Measurements from ENCODE around the gene CACNA1I. TPM values are rescaled to one million over a fixed set of nuclear protein-coding genes. Genes with fewer than 3 reads are reported as not detected.
A peak's percentile ranks its signal among the peaks of the same experiment; 100 is the strongest.

Gene CACNA1I
- total and polyA plus RNA-seq, 2 experiments from 2014 or later = 0.42 to 2.4 TPM

DNA sequence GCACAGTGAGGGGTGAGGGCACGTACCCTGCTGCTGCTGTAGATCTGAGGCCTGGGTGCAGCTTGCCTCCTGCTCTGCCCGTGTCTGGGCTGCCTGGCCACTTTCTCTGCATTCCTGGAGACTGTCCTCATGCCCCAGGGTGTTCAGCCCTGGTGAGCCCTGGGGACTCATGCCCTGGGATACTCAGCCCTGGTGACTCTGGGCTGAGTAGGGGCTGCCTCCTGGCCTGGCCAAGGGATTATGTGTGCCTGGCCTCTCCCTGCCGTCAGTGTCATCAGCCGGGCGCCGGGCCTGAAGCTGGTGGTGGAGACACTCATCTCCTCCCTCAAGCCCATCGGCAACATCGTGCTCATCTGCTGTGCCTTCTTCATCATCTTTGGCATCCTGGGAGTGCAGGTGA lies 94.7 kb downstream of the CACNA1I start:
- H3K27me3 ChIP-seq (ENCODE audit: insufficient read depth) = peaks cover 15% of the 10 kb centered on the region
- no peaks in the 10 kb centered on the region for H3K36me3 Mint-ChIP-seq (ENCODE audit: low read depth)
- no peaks in the 10 kb centered on the region for H3F3A ChIP-seq (replicated peaks; ENCODE audit: low read depth)
- peaks cover 20% of the 10 kb centered on the region for H3K4me1 Mint-ChIP-seq
- no peak overlapping the region for H2AFZ ChIP-seq
- H3K79me2 ChIP-seq (replicated peaks; ENCODE audit: insufficient read depth) = no peaks in the 10 kb centered on the region
- peak overlapping the region; percentile 56 for H3K4me3 ChIP-seq
- no peaks in the 10 kb centered on the region for H3K9me2 ChIP-seq (ENCODE audit: insufficient read depth)
- DNase-seq (ENCODE audit: low spot score) = peak; percentile 15
- no peaks in the 10 kb centered on the region for H3K36me3 ChIP-seq (ENCODE audit: insufficient read depth)
- H3K4me3 Mint-ChIP-seq = peak overlapping the region; percentile 65
- H3K27ac ChIP-seq (ENCODE audit: low read depth) = no peak overlapping the region
- H3K4me1 ChIP-seq (ENCODE audit: insufficient read depth) = peaks cover 15% of the 10 kb centered on the region
- TF ChIP-seq CREB1 (CRISPR knock-in tag; IDR thresholded peaks at IDR 0.05; ENCODE audit: low read depth) = no peak
- no peak for TF ChIP-seq EZH2phosphoT487 (IDR thresholded peaks at IDR 0.05; ENCODE audit: unreplicated experiment)
- TF ChIP-seq ZNF331 (CRISPR knock-in tag; IDR thresholded peaks at IDR 0.05; ENCODE audit: low read depth) = no peak
- TF ChIP-seq, protein P1, sequence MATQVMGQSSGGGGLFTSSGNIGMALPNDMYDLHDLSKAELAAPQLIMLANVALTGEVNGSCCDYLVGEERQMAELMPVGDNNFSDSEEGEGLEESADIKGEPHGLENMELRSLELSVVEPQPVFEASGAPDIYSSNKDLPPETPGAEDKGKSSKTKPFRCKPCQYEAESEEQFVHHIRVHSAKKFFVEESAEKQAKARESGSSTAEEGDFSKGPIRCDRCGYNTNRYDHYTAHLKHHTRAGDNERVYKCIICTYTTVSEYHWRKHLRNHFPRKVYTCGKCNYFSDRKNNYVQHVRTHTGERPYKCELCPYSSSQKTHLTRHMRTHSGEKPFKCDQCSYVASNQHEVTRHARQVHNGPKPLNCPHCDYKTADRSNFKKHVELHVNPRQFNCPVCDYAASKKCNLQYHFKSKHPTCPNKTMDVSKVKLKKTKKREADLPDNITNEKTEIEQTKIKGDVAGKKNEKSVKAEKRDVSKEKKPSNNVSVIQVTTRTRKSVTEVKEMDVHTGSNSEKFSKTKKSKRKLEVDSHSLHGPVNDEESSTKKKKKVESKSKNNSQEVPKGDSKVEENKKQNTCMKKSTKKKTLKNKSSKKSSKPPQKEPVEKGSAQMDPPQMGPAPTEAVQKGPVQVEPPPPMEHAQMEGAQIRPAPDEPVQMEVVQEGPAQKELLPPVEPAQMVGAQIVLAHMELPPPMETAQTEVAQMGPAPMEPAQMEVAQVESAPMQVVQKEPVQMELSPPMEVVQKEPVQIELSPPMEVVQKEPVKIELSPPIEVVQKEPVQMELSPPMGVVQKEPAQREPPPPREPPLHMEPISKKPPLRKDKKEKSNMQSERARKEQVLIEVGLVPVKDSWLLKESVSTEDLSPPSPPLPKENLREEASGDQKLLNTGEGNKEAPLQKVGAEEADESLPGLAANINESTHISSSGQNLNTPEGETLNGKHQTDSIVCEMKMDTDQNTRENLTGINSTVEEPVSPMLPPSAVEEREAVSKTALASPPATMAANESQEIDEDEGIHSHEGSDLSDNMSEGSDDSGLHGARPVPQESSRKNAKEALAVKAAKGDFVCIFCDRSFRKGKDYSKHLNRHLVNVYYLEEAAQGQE (IDR thresholded peaks at IDR 0.05; ENCODE audit: unreplicated experiment) = no peak
- no peak for TF ChIP-seq EZH2 (IDR thresholded peaks at IDR 0.05; ENCODE audit: low read depth, unreplicated experiment)
- TF ChIP-seq, protein P2, sequence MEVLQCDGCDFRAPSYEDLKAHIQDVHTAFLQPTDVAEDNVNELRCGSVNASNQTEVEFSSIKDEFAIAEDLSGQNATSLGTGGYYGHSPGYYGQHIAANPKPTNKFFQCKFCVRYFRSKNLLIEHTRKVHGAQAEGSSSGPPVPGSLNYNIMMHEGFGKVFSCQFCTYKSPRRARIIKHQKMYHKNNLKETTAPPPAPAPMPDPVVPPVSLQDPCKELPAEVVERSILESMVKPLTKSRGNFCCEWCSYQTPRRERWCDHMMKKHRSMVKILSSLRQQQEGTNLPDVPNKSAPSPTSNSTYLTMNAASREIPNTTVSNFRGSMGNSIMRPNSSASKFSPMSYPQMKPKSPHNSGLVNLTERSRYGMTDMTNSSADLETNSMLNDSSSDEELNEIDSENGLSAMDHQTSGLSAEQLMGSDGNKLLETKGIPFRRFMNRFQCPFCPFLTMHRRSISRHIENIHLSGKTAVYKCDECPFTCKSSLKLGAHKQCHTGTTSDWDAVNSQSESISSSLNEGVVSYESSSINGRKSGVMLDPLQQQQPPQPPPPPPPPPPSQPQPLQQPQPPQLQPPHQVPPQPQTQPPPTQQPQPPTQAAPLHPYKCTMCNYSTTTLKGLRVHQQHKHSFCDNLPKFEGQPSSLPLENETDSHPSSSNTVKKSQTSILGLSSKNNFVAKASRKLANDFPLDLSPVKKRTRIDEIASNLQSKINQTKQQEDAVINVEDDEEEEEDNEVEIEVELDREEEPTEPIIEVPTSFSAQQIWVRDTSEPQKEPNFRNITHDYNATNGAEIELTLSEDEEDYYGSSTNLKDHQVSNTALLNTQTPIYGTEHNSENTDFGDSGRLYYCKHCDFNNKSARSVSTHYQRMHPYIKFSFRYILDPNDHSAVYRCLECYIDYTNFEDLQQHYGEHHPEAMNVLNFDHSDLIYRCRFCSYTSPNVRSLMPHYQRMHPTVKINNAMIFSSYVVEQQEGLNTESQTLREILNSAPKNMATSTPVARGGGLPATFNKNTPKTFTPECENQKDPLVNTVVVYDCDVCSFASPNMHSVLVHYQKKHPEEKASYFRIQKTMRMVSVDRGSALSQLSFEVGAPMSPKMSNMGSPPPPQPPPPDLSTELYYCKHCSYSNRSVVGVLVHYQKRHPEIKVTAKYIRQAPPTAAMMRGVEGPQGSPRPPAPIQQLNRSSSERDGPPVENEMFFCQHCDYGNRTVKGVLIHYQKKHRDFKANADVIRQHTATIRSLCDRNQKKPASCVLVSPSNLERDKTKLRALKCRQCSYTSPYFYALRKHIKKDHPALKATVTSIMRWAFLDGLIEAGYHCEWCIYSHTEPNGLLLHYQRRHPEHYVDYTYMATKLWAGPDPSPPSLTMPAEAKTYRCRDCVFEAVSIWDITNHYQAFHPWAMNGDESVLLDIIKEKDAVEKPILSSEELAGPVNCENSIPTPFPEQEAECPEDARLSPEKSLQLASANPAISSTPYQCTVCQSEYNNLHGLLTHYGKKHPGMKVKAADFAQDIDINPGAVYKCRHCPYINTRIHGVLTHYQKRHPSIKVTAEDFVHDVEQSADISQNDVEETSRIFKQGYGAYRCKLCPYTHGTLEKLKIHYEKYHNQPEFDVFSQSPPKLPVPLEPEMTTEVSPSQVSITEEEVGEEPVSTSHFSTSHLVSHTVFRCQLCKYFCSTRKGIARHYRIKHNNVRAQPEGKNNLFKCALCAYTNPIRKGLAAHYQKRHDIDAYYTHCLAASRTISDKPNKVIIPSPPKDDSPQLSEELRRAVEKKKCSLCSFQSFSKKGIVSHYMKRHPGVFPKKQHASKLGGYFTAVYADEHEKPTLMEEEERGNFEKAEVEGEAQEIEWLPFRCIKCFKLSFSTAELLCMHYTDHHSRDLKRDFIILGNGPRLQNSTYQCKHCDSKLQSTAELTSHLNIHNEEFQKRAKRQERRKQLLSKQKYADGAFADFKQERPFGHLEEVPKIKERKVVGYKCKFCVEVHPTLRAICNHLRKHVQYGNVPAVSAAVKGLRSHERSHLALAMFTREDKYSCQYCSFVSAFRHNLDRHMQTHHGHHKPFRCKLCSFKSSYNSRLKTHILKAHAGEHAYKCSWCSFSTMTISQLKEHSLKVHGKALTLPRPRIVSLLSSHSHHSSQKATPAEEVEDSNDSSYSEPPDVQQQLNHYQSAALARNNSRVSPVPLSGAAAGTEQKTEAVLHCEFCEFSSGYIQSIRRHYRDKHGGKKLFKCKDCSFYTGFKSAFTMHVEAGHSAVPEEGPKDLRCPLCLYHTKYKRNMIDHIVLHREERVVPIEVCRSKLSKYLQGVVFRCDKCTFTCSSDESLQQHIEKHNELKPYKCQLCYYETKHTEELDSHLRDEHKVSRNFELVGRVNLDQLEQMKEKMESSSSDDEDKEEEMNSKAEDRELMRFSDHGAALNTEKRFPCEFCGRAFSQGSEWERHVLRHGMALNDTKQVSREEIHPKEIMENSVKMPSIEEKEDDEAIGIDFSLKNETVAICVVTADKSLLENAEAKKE (CRISPR knock-in tag; IDR thresholded peaks at IDR 0.05) = no peak
- TF ChIP-seq POLR2AphosphoS5 (IDR thresholded peaks at IDR 0.05; ENCODE audit: low read depth) = no peak
- no peaks in the 10 kb centered on the region for H4K20me1 ChIP-seq (replicated peaks; ENCODE audit: insufficient read depth)
- no peak for ATAC-seq
- H3K27me3 Mint-ChIP-seq (ENCODE audit: insufficient read depth, low read depth, poor library complexity) = peaks cover 35% of the 10 kb centered on the region
- peak overlapping the region; percentile 77 for H3K4me2 ChIP-seq
- no peak overlapping the region for H3K27ac Mint-ChIP-seq
- H3K9me3 Mint-ChIP-seq = peaks cover under 1% of the 10 kb centered on the region; the same call in 1 of the 3 replicates

Data from GM23338 (cell line).